ENCODE results near the gene GPR179. TPM values are rescaled to one million over a fixed set of nuclear protein-coding genes. Genes with fewer than 3 reads are reported as not detected.

The GPR179 gene, protein sequence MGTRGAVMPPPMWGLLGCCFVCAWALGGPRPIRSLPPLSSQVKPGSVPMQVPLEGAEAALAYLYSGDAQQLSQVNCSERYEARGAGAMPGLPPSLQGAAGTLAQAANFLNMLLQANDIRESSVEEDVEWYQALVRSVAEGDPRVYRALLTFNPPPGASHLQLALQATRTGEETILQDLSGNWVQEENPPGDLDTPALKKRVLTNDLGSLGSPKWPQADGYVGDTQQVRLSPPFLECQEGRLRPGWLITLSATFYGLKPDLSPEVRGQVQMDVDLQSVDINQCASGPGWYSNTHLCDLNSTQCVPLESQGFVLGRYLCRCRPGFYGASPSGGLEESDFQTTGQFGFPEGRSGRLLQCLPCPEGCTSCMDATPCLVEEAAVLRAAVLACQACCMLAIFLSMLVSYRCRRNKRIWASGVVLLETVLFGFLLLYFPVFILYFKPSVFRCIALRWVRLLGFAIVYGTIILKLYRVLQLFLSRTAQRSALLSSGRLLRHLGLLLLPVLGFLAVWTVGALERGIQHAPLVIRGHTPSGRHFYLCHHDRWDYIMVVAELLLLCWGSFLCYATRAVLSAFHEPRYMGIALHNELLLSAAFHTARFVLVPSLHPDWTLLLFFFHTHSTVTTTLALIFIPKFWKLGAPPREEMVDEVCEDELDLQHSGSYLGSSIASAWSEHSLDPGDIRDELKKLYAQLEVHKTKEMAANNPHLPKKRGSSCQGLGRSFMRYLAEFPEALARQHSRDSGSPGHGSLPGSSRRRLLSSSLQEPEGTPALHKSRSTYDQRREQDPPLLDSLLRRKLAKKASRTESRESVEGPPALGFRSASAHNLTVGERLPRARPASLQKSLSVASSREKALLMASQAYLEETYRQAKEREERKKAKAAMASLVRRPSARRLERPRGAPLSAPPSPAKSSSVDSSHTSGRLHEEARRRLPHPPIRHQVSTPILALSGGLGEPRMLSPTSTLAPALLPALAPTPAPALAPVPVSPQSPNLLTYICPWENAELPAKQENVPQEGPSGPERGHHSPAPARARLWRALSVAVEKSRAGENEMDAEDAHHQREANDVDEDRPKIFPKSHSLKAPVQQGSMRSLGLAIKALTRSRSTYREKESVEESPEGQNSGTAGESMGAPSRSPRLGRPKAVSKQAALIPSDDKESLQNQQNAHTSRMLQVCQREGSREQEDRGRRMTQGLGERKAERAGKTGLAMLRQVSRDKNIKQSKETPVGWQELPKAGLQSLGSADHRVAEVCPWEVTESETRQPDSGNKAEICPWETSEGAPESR (N-terminal part only)
- polyA plus RNA-seq (ENCODE audit: low read depth in 6 of 6), result not detected

GRCh38 chr17:38343608-38344419, at the start of gene GPR179:
TSS of gene GPR179 (minus strand) at chr17:38343956. CDS start at chr17:38343789, 167 bp downstream.
- no peak for ATAC-seq (ENCODE audit: low read depth in 2 of 2)

DNA sequence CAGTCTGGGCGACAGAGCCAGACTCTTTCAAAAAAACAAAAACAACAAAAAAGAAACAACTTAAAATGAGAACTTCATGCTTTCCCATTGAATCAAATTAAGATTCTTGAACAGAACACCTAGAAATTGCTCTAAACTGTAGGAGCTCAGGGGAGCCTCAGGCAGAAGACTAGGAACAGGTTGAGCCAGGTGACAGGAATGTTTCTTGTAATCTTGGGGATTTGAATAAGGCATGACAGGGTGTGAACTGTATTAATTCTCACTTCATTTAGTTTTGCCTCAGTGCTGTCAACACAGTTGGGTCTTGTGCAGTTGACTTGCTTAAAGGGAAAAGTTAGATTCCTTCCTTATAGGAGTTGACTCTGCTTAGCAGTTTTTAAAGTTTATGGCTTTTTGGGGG, 35.7 kb upstream of the GPR179 start:
- ATAC-seq (ENCODE audit: low read depth in 2 of 2), result no peak
- Mint-ChIP-seq H3K4me1 (peaks cover 13 to 17% (median 13%) of the 10 kb centered on the region in 3 donors), H3K36me3 (peaks cover 0 to 4% of the 10 kb centered on the region in 2 donors), H3K27ac (no peak overlapping the region), H3K4me3 (no peak overlapping the region), H3K9me3 (no peaks in the 10 kb centered on the region), H3K27me3 (no peaks in the 10 kb centered on the region)
- no peak for DNase-seq

More at GRCh38 chr17:38343608-38344419, at the start of gene GPR179:
- Mint-ChIP-seq H3K4me3 (no peak within 1 kb of the TSS), H3K4me1 (peaks cover 0 to under 1% (median under 1%) of the 10 kb centered on the region in 3 donors), H3K9me3 (no peaks in the 10 kb centered on the region), H3K36me3 (no peaks in the 10 kb centered on the region), H3K27ac (no peak within 1 kb of the TSS), H3K27me3 (peaks cover 7 to 26% (median 15%) of the 10 kb centered on the region in 3 donors)
- DNase-seq, result no peak

DNA sequence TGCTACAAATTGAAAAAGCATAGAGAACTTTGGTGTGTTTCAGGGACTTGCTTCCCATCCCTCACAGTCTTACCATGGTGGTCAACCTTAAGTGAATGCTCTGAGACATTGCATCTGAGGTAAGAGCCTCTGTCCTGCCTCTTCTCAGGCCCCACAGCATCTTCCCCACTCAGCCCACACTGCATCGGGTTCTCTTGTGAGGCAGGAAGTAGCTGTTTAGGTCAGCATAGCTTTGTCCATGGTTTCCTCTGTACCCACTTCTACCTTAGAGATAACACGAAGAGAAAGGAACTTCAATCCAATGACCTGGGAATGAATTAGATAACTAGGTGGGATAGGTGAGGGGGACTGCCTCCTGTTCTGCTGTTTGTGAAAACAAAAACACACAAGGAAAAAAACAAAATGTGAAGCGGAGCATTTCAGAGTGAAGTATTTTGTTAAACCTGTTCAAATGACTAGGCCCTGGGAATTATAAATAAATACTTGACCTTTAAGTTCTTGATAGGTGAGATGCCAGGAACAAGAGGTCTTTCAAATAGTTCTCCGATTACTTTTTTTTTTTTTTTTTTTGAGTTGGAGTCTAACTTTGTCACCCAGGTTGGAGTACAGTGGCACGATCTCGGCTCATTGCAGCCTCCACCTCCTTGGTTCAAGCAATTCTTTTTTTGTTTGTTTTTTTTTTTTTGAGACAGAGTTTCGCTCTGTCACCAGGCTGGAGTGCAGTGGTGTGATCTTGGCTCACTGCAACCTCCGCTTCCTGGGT, 25.5 kb upstream of the GPR179 start:
- H3K36me3 Mint-ChIP-seq, result peaks cover 14 to 23% of the 10 kb centered on the region in 2 donors
- H3K9me3 Mint-ChIP-seq, result no peaks in the 10 kb centered on the region
- H3K4me1 Mint-ChIP-seq, result peaks cover 3 to 4% (median 3%) of the 10 kb centered on the region in 3 donors
- no peaks in the 10 kb centered on the region for H3K27me3 Mint-ChIP-seq
- H3K4me3 Mint-ChIP-seq, result no peak overlapping the region
- H3K27ac Mint-ChIP-seq, result peak overlapping the region in 1 of 6 donors; percentile 26
- ATAC-seq (ENCODE audit: low read depth in 2 of 2) (no peak), DNase-seq (no peak)

- ATAC-seq (ENCODE audit: low read depth in 2 of 2) (no peak), DNase-seq (no peak)
- Mint-ChIP-seq H3K27ac (no peak overlapping the region), H3K36me3 (peaks cover 14% of the 10 kb centered on the region in 2 donors), H3K4me3 (no peak overlapping the region), H3K27me3 (no peaks in the 10 kb centered on the region), H3K9me3 (no peaks in the 10 kb centered on the region), H3K4me1 (peaks cover 0 to 4% (median 0%) of the 10 kb centered on the region in 3 donors)
These were observed 21.0 kb upstream of the GPR179 start for GRCh38 chr17:38364741-38365140.

GRCh38 chr17:38363016-38363415, 19.3 kb upstream of the GPR179 start:
- DNase-seq (no peak), ATAC-seq (ENCODE audit: low read depth in 2 of 2) (no peak)
- Mint-ChIP-seq H3K4me1 (peaks cover 0 to 7% (median 0%) of the 10 kb centered on the region in 3 donors), H3K27ac (no peak overlapping the region), H3K9me3 (no peaks in the 10 kb centered on the region), H3K36me3 (peaks cover 4 to 5% of the 10 kb centered on the region in 2 donors), H3K4me3 (no peak overlapping the region), H3K27me3 (no peaks in the 10 kb centered on the region)

DNA sequence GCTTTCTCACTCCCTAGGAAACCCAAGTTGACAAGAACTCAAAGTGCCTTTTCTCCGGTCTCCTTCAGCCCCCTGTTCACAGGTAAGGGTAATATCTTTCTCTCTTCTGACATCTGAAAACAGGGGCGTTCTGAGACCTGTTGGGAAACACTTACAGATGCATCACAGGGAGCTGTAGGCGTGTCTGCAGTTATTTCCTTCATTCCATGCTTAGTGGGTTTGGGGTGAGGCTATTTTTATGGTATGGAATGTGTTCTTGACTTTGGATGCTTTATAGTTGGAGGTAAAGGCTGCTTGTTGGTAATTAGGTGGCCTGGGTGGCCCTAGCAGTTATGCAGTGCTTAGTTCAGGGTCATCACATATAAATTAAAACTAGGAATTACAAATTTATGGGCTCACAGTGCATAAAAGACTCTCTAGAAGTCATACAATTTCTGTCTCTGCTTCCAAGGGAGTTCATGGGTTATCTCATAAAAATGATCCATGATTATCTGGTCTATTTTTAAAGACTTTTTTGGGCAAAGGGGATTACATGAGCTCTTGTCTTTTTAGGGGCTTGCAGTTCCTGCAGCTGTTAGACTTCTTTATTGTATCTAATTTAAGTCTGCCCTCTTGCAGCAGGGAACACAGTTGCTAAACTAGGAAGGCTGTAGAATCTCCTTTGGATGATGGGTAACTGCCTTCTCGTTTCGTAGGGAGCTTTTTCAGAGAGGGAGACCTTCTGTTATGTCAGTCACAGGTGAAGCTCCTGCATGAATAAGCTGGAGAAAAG, 18.1 kb upstream of the GPR179 start:
- H3K27me3 Mint-ChIP-seq, result no peaks in the 10 kb centered on the region
- H3K4me1 Mint-ChIP-seq, result peaks cover 1 to 17% (median 8%) of the 10 kb centered on the region in 3 donors
- no peak for ATAC-seq (ENCODE audit: low read depth in 2 of 2)
- no peak for DNase-seq
- no peak overlapping the region for H3K27ac Mint-ChIP-seq
- H3K9me3 Mint-ChIP-seq, result no peaks in the 10 kb centered on the region
- H3K4me3 Mint-ChIP-seq, result no peak overlapping the region
- no peaks in the 10 kb centered on the region for H3K36me3 Mint-ChIP-seq

GRCh38 chr17:38358586-38359513, 15.1 kb upstream of the GPR179 start:
- Mint-ChIP-seq H3K4me1 (peaks cover 17 to 43% (median 25%) of the 10 kb centered on the region in 3 donors), H3K4me3 (no peak overlapping the region), H3K27ac (no peak overlapping the region), H3K27me3 (no peaks in the 10 kb centered on the region), H3K36me3 (no peaks in the 10 kb centered on the region), H3K9me3 (no peaks in the 10 kb centered on the region)
- DNase-seq (no peak), ATAC-seq (ENCODE audit: low read depth in 2 of 2) (no peak)

- Mint-ChIP-seq H3K9me3 (no peaks in the 10 kb centered on the region), H3K4me3 (peak overlapping the region in 1 of 8 donors; percentile 51), H3K27me3 (no peaks in the 10 kb centered on the region), H3K27ac (peak overlapping the region in 2 of 6 donors; percentile 38 to 65), H3K36me3 (no peaks in the 10 kb centered on the region), H3K4me1 (peaks cover 20 to 51% (median 35%) of the 10 kb centered on the region in 3 donors)
- no peak for ATAC-seq (ENCODE audit: low read depth in 2 of 2)
- no peak for DNase-seq
These were observed 13.8 kb upstream of the GPR179 start for GRCh38 chr17:38357486-38358123.

DNA sequence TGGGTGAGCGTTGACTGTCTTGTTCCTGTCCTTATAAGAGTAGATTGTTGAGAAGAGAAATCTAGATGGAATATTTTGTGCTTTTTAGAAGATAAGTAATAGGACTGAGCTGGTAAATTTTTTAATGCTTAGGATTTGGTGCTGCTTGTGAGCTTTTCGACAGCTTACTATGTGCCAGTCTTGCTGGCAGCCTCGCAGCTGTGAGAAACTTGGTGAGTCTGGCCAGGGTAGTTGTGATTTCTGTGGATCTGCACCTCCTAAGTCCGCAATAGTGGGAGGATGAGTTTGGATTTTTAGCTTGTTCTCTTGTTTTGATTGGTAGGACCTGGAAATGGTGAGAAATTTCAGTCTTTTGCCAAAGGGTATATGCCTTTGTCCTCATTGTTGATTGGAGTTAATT, 11.5 kb upstream of the GPR179 start:
- peak overlapping the region in 3 of 8 donors; percentile 7 to 61 (median 23) for H3K4me3 Mint-ChIP-seq
- no peaks in the 10 kb centered on the region for H3K36me3 Mint-ChIP-seq
- H3K27ac Mint-ChIP-seq, result no peak overlapping the region
- DNase-seq (no peak), ATAC-seq (ENCODE audit: low read depth in 2 of 2) (no peak)
- H3K9me3 Mint-ChIP-seq, result no peaks in the 10 kb centered on the region
- H3K4me1 Mint-ChIP-seq, result peaks cover 24 to 53% (median 47%) of the 10 kb centered on the region in 3 donors
- no peaks in the 10 kb centered on the region for H3K27me3 Mint-ChIP-seq

DNA sequence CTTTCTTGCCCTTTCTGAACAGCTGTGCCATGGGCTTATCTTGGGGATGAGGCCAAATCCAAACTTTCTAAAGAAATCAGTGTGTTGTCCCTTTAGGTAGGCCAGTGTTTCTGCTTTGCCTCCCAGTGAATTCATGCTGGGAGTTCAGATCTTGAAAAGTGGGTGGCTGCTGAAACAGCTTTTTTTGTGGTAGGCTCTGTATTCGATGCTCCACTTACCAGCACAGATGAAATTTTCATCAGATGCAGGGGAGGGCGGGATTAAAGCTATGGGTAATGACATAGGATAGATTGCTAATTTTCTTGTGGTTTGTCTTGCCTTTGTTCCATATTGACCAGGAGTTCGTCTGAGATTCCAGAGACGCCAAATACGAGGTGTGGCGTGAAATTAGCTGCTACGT, 10.7 kb upstream of the GPR179 start:
- DNase-seq (no peak), ATAC-seq (ENCODE audit: low read depth in 2 of 2) (no peak)
- Mint-ChIP-seq H3K4me1 (peaks cover 27 to 53% (median 47%) of the 10 kb centered on the region in 3 donors), H3K9me3 (no peaks in the 10 kb centered on the region), H3K36me3 (no peaks in the 10 kb centered on the region), H3K27me3 (no peaks in the 10 kb centered on the region), H3K4me3 (peak overlapping the region in 1 of 8 donors; percentile 90), H3K27ac (peak overlapping the region in 1 of 6 donors; percentile 49)
